GM21447 (cell line): ENCODE measurements around the gene MBL2.

Source experiments
- ATAC-seq: cut with Tn5 transposase; IDR thresholded peaks from one replicate; pipeline ENCODE4 v1.9.1; 2021; ENCODE audit not compliant: unreplicated experiment

MBL2 gene

DNA sequence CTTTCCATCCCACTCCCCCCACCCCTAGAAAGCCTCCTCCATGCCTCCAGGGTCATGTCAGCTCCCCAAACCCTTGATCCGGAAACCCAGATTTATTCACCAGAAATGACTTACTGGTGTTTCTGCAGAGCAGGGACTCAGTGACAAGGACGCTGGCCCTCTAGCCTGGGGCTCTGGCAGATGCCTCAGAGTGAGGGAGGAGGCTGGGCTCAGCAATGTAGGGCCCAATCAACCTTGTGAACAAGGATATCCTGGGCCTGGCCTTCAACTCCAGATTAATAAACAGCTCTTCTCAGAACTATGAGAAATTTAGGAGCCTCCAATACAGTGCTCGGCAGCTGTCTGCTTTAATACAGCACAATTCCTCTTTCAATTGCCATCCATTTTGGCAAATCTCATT is at the start of gene MBL2:
Gene MBL2, minus strand, starts transcription at position 162 of the 400 bp plus-strand sequence. CDS start 1,149 bp downstream, outside the sequence.
- no peak for ATAC-seq

DNA sequence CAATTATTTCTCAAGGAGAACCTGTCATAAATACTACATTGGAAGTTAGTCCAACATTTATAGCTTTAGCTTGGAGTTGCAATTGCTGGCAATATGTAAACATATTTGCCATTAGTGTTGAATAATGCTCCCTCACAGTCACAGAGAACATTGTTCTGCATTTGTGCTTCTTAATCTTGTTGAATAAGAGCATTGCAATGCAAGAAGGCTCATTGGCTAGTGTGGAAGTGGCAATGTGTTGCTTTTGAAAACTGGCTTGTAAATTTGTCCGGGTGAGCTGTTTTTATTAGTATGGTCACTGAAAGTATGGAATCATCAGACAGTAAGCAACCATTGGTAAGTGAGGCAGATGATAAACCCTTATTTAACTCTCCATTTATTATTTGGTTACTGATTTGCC is 47.7 kb upstream of the MBL2 start:
- ATAC-seq, result no peak

DNA sequence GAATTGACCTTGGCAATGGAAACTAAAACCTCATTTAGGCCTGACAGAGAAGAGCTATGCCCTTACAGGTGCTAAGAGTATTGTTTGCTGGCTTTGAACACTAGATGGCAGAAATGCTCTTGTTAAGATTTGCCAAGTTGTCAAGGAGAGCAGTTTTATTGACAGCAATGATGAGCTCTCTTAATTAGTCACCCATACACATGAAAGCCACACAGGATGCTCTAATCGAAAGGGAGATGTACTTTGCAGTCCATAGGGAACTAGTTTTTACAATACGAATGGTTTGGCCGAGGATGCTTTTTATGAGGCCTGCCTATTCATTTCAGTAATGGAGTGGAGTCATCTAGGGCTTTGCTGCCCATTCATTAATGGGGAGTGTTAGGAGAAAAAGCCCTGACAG is 45.4 kb upstream of the MBL2 start:
- peak; percentile 92 for ATAC-seq

DNA sequence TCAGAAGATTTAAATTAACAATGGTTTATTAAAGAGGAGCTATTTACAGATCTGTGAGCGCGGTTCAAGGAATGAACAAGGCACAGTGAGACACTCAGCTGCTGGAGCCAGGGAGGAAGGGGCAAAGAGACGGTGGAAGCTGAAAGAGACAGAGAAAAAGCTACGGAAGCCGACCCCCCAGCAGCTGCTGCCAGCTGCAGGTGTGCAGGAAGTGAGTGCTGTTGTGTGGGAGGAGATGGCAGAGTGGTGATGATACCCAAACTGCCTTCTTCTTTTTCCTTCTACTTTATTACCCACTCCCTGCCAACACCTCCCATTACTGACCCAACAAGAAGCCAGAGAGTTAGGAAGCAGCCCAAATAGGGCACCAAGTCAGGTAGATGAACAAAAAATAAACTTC is 41.9 kb upstream of the MBL2 start:
- ATAC-seq, result peak; percentile 42

DNA sequence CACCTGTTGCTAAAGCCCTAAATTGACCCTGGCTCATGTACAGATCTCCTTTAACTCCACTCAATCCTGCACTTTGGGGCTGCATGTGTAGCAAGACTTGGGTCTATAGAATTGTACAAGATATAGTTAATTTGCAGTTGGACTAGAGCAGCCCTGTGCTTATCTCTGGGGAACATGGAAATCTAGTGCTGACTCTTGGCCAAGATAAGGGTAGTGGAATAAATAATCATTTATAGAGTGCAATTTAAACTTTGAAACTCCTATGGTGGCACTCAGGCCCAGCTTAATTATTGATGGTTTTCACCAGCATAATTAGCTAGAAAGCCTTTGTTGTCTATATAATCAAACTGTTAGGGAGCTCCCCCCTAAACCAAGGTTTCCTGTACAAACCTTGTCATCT is 39.2 kb upstream of the MBL2 start:
- no peak for ATAC-seq

DNA sequence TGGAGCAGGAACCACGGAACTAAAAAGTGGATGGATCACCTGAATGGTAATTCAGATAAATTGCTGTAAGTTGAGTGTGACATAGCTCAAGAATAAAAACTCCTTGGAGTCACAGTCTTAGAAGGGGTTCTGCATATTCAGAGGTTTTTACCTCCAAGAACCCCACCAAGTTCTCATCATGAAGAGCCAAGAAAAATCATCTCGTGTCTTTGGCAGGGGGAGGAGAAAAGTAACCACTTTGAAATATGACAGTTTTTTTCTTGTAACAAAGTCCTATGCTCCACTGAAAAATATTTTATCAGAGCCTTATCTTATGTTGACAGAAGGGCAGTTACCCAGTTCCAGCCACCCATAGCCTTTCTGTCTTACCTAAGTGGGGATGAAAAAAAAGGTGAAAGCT is 38.2 kb upstream of the MBL2 start:
- ATAC-seq, result no peak

DNA sequence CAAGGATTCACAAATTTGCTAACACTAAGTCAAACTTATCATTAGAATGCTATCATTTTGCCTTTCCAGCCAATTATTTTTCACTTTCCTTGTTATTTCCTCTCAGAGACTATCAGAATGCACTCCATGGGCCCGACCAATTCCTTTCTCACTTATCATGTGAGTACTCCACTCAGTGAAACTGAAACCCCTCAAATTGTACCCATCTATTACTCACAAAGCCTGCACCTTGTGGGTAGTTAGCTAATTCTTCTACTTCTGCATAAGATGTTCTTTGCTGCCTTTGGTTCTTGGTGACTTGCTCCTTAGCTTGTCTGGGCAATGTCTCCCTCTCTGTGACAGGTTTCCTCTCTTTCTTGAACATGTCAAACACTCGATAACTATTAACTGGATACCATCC is 35.2 kb upstream of the MBL2 start:
- no peak for ATAC-seq

DNA sequence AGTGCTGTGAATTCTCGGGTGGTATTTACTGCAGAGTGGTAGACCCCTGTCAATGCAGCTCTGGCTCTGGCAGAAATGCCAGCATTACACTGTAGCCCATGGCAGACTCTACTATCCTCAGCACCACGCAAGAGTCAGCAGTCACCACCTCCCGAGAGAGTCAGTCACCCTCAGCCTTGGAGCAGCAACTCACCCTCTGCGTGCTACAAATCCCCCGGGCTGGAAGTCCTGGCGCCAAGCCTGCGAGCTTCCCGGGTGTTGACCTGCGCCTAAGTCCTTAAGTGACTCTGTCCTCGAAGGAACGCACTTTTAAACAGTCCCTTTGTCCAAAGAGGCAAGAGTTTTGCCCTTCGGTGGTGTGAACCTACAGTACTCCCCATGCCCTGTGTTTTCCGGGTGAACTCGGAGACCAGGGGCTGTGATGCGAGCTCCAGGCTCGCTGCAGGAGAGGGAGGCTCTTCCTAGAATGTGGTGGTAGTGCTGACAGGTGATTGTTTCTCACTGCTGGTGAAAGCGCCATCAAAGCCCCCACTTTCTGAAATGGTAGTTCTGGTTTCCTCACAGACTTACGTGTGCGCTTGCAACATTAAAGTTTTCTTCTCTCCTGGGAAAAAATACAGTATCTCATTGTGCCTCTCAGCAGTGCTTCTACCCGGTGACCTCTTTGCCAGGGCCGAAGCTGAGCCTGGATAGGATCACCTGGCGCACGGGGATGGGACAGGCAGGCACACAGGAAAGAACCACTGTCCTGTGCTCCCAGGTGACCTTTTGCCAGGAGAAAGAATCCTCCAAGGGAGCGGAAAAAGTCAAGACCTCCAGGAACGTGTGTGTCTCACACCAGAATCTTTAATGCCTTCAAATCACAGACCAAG is 33.1 kb upstream of the MBL2 start:
- ATAC-seq, result no peak

DNA sequence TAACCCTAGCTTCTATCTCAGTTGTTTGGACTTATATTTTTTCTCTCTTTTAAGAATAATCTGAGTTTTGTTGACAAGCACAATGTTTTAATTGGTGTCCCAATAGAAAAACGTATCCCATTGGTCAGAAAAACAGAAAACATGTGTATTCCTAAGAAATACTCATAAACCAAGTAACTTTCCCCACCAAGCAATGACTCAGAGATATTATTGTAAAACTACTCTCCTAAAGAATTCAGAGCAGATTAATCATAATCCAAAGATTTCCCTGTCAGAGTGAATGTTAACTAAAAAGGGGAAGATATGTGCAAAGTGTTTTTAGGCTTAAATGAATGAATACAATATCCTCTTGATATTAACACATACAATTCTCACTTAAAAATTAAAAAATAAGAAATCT is 29.4 kb upstream of the MBL2 start:
- no peak for ATAC-seq

DNA sequence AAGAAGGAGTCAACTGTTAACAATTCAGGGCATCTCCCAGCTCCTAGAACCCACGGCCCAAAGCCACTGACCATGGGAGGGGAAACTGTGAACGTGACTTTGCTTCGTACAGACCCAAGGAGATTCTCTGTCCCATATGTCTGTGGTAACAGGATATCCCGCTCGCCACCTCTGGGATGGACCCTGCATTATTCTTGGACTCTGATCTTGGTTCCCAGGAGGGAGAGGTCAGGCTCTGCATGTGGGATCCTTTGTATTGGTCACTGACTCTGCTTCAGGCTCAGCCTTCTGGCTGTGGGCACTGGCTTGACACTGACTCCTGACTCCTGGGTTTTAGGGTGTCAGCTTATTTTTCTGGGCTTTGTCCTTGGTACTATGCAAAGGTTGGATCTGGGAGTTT is 13.5 kb upstream of the MBL2 start:
- no peak for ATAC-seq

DNA sequence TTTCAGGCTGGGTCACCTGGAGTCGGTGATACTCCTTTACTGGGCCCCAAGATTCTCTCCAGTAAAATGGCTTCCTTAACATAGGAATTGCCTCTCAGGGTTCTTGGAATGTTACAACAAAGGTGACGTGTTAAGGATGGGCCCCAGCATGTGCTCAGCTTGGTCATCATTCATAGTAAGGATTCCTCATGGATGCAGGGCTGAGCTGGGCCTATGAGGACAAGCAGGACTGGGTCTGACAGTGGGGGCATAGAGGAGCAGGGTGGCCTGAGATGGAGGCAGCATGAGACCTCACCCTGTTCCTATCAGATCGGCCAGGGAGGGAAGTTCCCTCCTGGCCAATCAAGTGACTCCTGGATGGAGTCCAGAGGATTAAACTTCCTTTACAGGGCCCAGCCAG is 12.8 kb upstream of the MBL2 start:
- no peak for ATAC-seq

DNA sequence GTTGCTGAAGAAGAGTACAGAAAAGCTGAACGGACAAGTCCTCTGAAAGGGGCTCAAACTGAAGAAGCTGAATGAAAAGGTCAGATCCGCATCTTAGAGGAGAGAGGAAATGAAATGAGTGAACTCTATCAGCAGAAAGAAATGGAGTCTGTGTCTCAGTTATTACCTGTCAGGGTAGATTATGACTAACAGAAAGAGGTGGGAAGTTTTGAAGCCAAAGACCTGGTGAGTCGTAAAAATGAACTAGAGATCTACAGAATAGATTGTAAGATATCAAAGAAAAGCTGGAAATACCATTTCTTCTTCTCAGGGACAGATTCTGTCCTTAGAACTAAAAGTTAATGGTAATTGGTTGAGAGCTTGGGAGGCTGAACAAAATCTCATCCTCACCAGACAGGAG is 11.1 kb upstream of the MBL2 start:
- ATAC-seq, result no peak

DNA sequence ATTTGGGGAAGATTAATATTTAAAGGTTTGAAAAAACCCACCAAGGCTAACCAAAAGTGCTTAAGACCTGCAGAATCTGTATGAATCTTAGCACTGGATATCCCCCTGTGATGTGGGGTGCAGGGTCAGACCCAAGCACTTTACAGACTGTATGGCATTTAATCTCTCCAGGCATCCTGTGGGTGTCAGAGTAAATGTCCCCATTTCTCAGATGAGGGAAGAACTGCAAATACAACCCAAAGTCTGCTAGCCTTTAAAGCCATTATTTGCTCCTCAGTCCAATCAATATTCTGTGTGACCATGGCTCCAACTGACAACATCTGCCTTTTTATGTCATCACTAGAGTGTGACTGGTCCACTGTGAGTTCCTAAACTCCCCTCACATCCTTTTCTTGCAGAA is 10.0 kb upstream of the MBL2 start:
- no peak for ATAC-seq

DNA sequence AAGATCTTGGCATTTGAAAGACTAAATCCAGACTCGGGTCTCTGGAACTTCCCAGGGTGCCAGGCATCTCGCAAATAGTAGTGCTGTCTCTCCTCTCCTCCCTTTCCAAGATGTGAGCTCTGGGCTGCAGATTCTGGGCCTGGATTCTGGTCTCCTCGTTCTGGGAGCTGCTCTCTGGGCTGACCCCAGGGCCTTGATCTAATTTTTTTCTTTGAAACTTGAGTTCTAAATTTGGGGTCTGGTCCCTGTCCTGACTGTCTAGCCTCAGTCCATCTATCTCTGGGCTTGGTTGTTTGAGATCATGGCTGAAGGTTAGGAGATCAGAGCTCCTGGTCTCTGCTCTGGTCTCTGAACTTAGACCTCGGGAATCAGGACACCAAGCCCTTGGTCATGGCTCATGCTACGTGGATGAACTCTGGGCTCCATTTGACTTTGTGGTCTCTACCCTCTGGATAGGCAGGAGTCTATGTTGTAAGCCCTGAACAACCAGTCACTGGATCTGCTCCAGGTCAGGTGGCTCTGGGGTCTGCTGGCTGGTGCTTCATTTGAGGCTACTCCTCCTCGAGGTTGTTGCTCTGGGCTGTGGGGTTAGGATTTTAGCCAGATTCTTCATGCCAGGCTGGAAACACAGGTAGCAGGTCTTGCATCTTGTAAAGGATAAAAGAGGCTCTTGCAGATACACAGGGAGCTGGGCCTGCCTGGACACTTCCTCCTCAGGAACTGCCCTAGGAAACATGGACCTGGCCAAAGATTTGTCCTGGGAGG is 8.0 kb upstream of the MBL2 start:
- ATAC-seq, result peak; percentile 9

DNA sequence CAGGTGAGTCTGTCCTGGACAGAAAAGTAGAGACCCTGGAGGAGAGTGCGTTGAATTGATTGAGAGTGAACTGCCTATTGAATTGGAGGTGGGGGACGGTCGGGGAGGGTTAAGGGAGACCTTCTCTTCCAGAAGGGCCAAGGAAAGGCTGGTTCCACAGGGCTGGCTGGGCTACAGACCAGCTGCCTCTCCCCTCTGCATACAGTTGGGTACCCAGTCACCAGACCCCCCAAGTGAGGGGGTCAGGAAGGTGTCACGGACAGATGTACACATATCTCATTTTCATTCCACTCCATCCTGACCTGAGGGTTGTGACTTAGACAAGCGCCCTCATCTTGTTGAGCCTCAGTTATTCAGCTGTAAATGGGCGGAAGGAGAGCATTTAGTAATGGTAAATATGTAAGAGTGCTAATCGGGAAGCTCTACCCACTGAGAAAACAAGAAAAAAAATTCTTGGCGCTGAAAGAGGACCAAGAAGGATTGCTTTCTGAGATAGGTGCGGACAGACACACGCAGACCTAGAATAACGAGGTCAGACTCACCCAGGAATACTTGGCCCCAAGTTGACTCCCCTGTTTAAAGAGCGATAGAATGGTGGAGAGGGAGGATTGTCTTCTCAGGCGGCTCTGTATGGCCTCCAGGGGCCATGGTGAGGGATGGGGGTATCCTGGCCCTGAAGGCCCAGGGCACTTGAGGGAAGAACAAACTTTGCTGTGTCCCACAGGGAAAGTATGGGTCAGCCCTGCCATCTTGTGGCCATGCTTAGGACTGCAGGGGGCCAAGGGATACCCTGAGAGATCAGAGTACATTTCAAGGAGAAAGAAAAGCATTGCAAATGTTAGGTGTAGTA is 7.2 kb upstream of the MBL2 start:
- peak; percentile 92 for ATAC-seq

DNA sequence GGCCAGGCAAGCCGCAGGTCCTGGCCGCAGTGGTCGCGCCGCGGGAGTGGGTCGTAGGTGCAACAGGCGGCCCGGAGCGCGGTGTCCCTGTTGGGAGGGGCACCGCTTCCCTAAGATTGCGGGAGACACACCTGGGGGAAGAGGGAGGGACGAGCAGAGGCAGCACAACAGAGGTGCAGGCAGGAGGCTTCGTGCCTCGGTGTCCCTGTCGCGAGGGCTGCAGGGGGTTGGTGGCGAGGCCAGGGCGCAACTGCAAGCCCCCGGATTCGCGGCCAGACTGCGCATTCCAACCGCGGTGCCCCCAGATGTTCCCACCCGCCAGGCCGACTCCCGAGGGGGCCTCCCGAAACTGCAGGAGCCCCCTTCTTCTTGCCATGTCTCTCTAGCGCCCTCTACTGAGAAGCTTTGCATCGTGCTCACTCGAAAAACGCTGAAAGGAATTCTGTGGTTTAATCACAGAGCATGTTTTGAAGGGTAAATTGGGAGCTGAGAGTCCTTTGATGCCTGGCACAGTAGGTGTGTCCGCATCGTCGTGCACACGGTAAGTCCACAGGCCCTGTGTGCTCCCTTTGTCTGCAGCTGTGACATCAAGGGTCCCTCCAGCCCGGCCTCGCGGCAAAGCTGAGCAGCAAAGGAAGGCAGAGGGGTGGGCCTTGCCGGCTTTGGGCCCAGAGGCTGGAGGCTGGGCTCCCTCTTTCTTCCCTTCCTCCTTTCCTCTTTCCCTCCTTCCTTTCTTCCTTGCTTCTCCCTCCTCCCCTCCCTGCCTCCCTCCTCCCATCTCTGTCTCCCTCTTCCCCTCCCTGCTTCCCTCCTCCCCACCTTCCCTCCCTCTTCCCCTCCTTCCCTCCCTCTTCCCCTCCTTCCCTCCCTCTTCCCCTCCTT is 6.2 kb upstream of the MBL2 start:
- no peak for ATAC-seq

DNA sequence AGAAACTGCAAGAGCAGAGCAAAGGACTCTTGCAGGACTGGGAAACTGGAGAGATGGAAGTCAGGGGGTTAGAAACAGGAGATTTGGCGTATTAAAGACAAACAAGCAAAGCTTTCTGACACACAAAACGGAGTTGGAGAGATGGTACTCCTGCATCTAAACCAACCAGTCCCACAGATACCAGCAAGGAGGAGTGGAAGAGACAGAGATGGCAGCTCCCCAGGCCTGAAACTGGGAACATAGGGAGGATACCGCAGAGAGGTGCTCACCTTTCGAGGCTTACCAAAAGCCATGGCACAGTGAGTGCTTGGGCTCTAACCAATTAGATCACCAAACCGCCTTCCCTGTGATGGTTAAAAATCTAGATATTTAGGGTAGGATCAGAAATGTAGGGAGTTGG is 4.8 kb upstream of the MBL2 start:
- no peak for ATAC-seq

DNA sequence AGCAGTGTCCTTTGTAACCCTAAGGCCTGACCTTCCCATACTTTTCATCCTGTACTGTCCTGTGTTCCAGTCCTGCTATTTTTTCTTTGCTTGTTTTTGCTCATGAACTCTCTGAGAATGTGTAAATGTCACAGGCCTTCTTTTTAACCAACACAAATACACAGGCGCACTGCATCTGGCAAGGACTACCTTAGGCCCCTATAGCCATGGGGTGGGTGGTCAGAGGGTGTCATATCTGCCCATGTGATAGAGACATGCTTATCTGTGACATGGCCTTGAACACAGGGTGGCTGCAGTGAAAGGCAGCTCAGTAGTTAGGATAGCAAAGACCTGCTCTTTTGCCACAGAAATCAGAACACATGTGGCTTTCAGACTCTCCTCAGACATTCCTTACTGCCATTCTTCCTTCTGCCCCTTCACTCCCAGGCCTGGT is 3.9 kb upstream of the MBL2 start:
- no peak for ATAC-seq

DNA sequence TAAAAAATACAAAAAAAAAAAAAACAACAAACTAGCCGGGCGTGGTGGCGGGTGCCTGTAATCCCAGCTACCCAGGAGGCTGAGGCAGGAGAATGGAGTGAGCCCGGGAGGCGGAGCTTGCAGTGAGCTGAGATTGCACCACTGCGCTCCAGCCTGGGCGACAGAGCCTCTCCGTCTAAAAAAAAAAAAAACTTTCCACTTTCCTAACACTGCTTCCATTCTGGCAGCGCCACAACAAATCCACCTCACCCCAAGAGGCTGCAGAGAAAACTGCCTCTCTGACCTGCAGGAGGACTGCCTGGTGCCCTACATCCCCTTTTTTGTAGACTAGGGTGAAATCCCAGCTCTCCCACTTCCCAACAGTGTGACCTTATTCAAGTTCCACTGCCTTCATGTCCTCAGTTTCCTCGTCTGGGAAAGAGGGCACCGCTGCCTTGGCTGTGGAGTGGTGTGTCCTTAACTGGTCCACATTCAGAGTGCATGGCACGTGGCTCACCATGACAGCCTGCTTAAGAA is 2.6 kb upstream of the MBL2 start:
- no peak for ATAC-seq

DNA sequence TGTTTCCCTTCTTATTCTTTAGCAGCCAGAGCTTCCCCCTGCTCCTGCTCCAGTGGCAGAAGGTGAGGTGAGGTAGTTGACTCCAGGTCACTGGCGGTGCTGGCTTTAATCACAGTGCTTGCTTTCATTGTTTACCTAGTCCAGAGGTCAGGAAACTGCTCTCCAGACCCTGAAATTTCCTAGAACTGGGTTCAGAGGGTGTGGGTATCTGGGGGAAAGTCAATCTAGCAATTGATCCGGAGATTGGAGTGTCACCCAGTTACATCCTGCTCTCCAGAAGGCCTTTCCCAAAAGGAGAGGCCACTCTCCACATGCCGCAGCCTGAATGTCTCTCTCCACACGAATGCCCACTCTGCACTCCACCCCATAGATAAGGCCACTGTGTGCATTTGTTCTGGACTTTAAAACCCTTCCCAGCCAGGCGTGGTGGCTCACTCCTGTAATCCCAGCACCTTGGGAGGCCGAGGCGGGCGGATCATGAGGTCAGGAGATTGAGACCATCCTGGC is 2.1 kb upstream of the MBL2 start:
- no peak for ATAC-seq
